Muscle layer of colon (tissue), 2 donors: ENCODE results near the gene TLE3.

ENCODE experiments used
- H3K27ac ChIP-seq: one replicate; pipeline ENCODE4 v1.7.0; 2013; ENCODE audit warnings: low read depth, mild to moderate bottlenecking, low read length, moderate library complexity
- H3K27me3 ChIP-seq, 2 donors: one replicate each; pipeline ENCODE4 v1.7.0; 2013; ENCODE audit warnings: low read length in 2 of 2, mild to moderate bottlenecking in 2 of 2; ENCODE audit not compliant: insufficient read depth in 2 of 2, control insufficient read depth in 1 of 2
- H3K36me3 ChIP-seq: one replicate; pipeline ENCODE4 v1.7.0; 2013; ENCODE audit warnings: mild to moderate bottlenecking, low read length; ENCODE audit not compliant: insufficient read depth
- H3K4me1 ChIP-seq: one replicate; pipeline ENCODE4 v1.7.0; 2013; ENCODE audit warnings: mild to moderate bottlenecking, low read length; ENCODE audit not compliant: insufficient read depth
- H3K4me3 ChIP-seq, 2 donors: one replicate each; pipeline ENCODE4 v1.7.0; 2013; ENCODE audit warnings: low read length in 2 of 2, low read depth in 1 of 2, mild to moderate bottlenecking in 1 of 2, moderate library complexity in 1 of 2
- H3K9ac ChIP-seq: one replicate; pipeline ENCODE4 v1.7.0; 2013; ENCODE audit warnings: low read length
- H3K9me3 ChIP-seq: one replicate; pipeline ENCODE4 v1.7.0; 2013; ENCODE audit warnings: mild to moderate bottlenecking, low read length
- donor health status: abdominal sarcoma.
- donor health status: Adenocarcinoma of cecum.

Gene TLE3

DNA sequence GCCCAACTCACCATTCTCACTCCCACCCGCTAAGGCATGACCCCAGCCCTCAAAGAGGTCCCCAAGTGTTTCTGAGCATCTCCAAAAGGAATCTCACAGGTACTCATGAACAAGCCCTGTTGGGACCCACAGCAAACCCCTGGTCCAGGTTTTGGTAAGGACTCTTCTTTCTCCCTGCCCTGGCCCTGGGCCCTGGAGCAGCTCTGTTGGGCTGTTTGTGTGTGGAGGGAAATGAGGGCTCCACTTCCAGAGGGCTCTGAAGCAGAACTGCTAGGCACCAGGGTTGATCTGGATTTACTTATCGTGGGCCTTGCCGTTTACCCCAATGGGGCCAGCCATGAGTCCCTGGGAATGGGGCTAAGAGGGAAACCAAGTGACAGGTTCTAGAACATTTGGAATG lies 92.9 kb downstream of the TLE3 start:
- H3K4me3 ChIP-seq, result no peak overlapping the region
- no peaks in the 10 kb centered on the region for H3K4me1 ChIP-seq
- H3K36me3 ChIP-seq, result no peaks in the 10 kb centered on the region
- H3K27me3 ChIP-seq, result no peaks in the 10 kb centered on the region
- H3K9me3 ChIP-seq, result no peaks in the 10 kb centered on the region
- no peak overlapping the region for H3K27ac ChIP-seq
- H3K9ac ChIP-seq, result no peak overlapping the region

DNA sequence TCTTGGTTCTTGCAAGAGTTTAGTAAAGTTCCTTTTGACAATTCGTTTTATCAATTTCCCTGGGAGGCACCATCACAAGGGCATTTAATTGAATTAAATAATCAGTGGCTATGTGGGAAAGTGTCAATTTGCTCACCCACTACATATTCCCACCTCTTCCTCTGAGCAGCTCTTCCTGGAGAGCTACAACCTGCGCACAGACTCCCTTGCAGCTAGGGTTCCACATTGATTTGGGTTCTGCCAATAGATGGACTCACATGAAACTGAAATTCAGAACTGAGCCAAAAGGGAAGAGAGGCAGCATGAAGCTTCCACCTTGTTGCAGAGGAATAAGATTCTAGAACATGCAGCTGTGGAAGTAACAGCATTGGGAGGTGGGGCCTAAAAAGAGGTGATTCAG lies 94.8 kb downstream of the TLE3 start:
- Histone ChIP-seq H3K27me3 (no peaks in the 10 kb centered on the region), H3K27ac (no peak overlapping the region), H3K36me3 (no peaks in the 10 kb centered on the region), H3K9ac (no peak overlapping the region), H3K9me3 (no peaks in the 10 kb centered on the region), H3K4me3 (no peak overlapping the region), H3K4me1 (no peaks in the 10 kb centered on the region)

DNA sequence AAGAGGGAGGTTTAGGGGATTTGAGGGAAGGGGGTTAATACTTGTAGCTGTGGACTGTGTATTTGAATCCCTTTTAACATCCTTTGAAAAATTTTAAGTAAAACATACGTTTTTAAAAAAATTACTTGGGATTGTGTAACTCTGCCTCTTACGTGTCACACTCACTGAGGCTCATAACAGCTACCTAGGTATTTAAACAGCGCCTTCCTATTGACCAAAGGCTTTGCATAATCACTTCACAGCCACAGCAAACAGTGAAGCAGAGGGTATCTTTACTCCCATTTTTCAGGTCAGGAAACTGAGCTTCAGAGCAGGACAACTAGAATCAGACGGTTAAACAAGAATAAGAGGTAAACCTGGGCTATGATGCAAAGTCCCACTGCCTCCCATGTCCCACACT lies 95.9 kb downstream of the TLE3 start:
- Histone ChIP-seq H3K4me1 (no peaks in the 10 kb centered on the region), H3K9me3 (no peaks in the 10 kb centered on the region), H3K4me3 (no peak overlapping the region), H3K27me3 (no peaks in the 10 kb centered on the region), H3K9ac (no peak overlapping the region), H3K36me3 (no peaks in the 10 kb centered on the region), H3K27ac (no peak overlapping the region)

DNA sequence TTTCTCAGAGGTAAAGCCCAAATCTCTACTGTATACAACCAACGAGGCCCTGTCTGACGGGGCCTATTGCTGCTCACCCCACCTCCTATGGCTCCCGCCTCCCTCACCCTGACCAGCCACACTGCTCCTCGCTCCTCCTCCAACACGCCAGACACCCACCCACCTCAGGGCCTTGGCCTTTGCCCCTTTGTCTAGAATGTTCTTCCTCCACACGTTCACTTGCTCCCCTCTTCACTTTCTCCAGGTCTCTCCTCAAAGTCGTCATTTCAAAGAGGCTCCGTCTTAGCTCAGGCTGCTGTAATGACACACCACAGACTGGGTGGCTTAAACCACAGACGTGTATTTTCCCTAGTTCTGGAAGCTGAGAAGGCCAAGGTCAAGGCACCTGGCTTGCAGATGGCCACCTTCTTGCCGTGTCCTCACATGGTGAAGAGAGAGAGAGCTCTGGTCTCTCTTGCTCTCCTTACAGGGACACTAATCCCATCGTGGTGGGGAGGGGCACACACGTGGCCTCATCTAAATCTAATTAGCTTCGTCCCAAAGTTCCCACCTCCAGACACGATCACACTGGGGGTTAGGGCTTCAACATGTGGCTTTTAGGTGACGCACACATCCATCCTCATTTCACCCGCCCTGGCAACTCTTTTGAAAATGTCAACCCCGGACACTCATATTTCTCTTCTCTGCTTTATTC lies 98.2 kb downstream of the TLE3 start:
- Histone ChIP-seq H3K4me3 (no peak overlapping the region), H3K27ac (no peak overlapping the region), H3K4me1 (no peaks in the 10 kb centered on the region), H3K9me3 (no peaks in the 10 kb centered on the region), H3K36me3 (no peaks in the 10 kb centered on the region), H3K9ac (no peak overlapping the region), H3K27me3 (no peaks in the 10 kb centered on the region)

DNA sequence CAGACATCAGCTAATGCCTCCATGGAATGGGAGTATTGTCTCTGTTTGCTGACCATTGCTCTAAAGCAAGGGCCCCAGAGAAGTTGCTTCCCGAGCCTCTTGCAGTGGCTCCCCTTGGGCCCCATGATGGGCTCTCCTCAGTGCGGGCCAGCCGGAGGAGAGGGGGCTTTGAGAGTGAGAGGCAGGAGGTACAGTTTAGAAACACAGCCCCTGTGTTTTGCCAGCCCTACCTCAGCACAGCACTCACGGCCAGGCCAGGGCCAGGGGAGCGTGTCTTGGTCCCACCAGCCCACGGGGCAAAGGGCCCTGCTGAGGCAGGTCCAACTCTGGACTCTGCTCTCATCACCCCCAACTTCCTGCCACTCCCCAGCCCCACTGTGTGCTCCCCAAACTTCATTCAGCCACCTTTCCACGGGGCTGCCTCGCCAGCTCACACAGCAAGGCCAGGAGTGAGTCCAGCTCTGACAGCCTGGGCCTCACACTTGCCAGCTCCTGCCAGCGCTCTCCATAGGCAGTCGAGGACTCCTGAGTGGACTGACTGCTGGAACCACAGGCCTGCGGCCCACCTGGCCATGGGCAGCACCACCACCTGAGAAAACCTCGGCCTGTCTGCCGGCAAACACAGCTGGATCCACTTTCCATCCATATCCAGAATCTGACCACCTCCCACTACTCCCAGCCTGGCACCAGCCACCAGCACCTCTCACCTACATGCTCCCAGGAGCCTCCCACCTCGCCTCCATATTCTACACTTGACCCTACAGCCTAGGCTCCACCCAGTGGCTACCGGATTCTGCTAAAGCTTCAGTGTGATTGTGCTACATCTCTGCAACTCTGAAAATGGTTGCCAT lies 99.0 kb downstream of the TLE3 start:
- H3K9me3 ChIP-seq, result no peaks in the 10 kb centered on the region
- no peaks in the 10 kb centered on the region for H3K36me3 ChIP-seq
- no peak overlapping the region for H3K4me3 ChIP-seq
- H3K4me1 ChIP-seq, result no peaks in the 10 kb centered on the region
- no peaks in the 10 kb centered on the region for H3K27me3 ChIP-seq
- H3K27ac ChIP-seq, result no peak overlapping the region
- H3K9ac ChIP-seq, result no peak overlapping the region

DNA sequence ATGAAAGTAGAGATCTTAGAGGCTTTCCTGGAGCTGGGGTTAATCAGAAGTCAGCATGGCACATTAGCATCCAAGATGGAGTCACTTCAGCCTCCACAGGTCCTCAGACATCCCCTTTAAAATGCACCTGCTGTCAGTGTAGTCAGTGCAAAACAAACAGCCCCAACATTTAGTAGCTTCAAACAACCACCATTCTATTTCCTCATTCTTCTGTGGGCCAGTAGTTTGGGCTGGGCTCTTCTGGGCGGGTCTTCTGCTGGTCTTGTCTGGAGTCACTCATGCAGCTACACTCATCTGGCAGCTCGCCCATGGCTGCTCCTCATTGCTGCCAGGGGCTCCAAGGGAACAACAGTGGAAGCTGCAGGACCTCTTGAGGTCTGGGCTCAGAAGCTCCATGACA lies 99.9 kb downstream of the TLE3 start:
- H3K9me3 ChIP-seq, result no peaks in the 10 kb centered on the region
- H3K4me3 ChIP-seq, result no peak overlapping the region
- H3K36me3 ChIP-seq, result no peaks in the 10 kb centered on the region
- no peak overlapping the region for H3K27ac ChIP-seq
- H3K9ac ChIP-seq, result no peak overlapping the region
- no peaks in the 10 kb centered on the region for H3K27me3 ChIP-seq
- H3K4me1 ChIP-seq, result no peaks in the 10 kb centered on the region
